Panc1 (cell line): ENCODE results near the gene TMEM222.

ENCODE experiments used
- CTCF ChIP-seq: fragments of 450-650 bp; IDR thresholded peaks from 2 replicates; pipeline ENCODE4 v1.5.1; 2017; ENCODE audit warnings: mild to moderate bottlenecking
- REST ChIP-seq, 2 experiments: IDR thresholded peaks; 2 replicates each; pipeline ENCODE4 v1.6.1; 2011 to 2012; ENCODE audit warnings: low read depth in 2 of 2, control low read depth in 1 of 2, low read length in 1 of 2, mild to moderate bottlenecking in 1 of 2, moderate library complexity in 1 of 2; ENCODE audit not compliant: insufficient read depth in 1 of 2
- TCF7L2 ChIP-seq: IDR thresholded peaks from 2 replicates; pipeline ENCODE4 v1.6.1; 2011; ENCODE audit warnings: mild to moderate bottlenecking, low read depth, low read length, inconsistent platforms

- no peak for TF ChIP-seq TCF7L2
- no peak for TF ChIP-seq CTCF
- TF ChIP-seq REST (IDR thresholded peaks at IDR 0.05; ENCODE audit: insufficient read depth in 1 of 2, low read depth in 2 of 2, low read length in 1 of 2) = no peak
Measured at GRCh38 chr1:27302612-27303011, 19.4 kb upstream of the TMEM222 start.
